ENCODE measurements around the gene NLRP14. TPM values are rescaled to one million over a fixed set of nuclear protein-coding genes. Genes with fewer than 3 reads are reported as not detected.

Gene NLRP14
- total and polyA plus RNA-seq, 2 donors (not counting 3 experiments of a cell fraction or from before 2014, with no cell fraction given), result 0.24 to 0.26 TPM

DNA sequence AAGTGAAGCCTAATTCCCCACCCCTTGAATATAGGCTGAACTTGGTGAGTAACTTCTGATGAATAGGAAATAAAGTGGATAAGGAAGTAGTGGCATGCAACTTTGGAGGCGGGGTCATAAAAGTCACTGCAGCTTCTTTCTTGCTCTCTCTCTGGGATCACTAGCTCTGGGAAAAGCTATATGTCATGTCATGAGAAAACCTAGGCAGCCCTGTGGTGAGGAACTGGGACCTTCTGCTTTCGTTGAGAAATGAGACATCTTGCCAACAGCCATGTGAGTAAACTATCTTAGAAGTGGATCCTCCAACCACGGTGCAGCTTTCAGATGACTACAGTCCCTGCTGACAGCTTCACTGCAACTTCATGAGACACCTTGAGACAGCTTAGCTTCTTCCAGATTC lies 15.8 kb upstream of the NLRP14 start:
- H3K4me3 ChIP-seq (replicated peaks in 1 of 3; ENCODE audit: insufficient read depth in 1 of 3, low read depth in 1 of 3, low read length in 3 of 3), result no peak overlapping the region
- intact Hi-C loops (cut with micrococcal nuclease) (loop anchor here (1.0 kb wide), 1 partner anchor 16 kb away; the partner anchor contains the start of genes NLRP14 and ZNF214), dilution Hi-C loops (cut with MboI; ENCODE audit: extremely low pct_ligation_motif_present, low sequenced_read_pairs) (no loop called here)
- peak; percentile 32 for TF ChIP-seq GATA2 (IDR thresholded peaks at IDR 0.05; ENCODE audit: insufficient read depth, insufficient read length, low read depth, low read length)
- peak; percentile 13 for TF ChIP-seq FOS (IDR thresholded peaks at IDR 0.05; ENCODE audit: borderline replicate concordance, insufficient read depth, low read length)
- TF ChIP-seq JUN (IDR thresholded peaks at IDR 0.05; ENCODE audit: borderline replicate concordance, insufficient read depth, insufficient read length, low read depth), result no peak
- no peaks in the 10 kb centered on the region for H3K27me3 ChIP-seq (ENCODE audit: control insufficient read depth in 2 of 2, insufficient read depth in 2 of 2, low read length in 2 of 2)
- no peak overlapping the region for H3K9ac ChIP-seq (replicated peaks; ENCODE audit: extremely low read depth, insufficient read depth, low read length)
- peak overlapping the region; percentile 76 for H3K4me2 ChIP-seq (ENCODE audit: insufficient read depth, low read length)
- FAIRE-seq (no peak), DNase-seq (ENCODE audit: low read depth, low spot score) (peak; percentile 57)
- H3K9me1 ChIP-seq (replicated peaks; ENCODE audit: control insufficient read depth, extremely low read depth, insufficient read depth, low read length), result no peaks in the 10 kb centered on the region
- ChIA-PET POLR2A (no interaction called here), CTCF (interaction anchor here (1.0 to 2.1 kb wide), 3 partner anchors 11 to 192 kb away, joined by 3 to 8 read pairs (median 4); no protein-coding TSS in a partner anchor)
- H2AFZ ChIP-seq (ENCODE audit: low read depth, low read length), result peak overlapping the region; percentile 81
- no peaks in the 10 kb centered on the region for H4K20me1 ChIP-seq (replicated peaks; ENCODE audit: control insufficient read depth, extremely low read depth, insufficient read depth, low read length)
- no peaks in the 10 kb centered on the region for H3K79me2 ChIP-seq (ENCODE audit: control insufficient read depth, insufficient read depth, low read length)
- no TSS peak for BruUV-seq (replicated peaks)
- peaks cover 21% of the 10 kb centered on the region for H3K4me1 ChIP-seq (ENCODE audit: control insufficient read depth, extremely low read depth, insufficient read depth, low read length)
- H3K27ac ChIP-seq (ENCODE audit: insufficient read depth, low read depth, low read length), result peak overlapping the region; percentile 20
- H3K9me3 ChIP-seq (replicated peaks; ENCODE audit: control insufficient read depth, insufficient read depth, low read length), result no peaks in the 10 kb centered on the region
- no peaks in the 10 kb centered on the region for H3K36me3 ChIP-seq (ENCODE audit: control insufficient read depth in 2 of 2, extremely low read depth in 1 of 2, insufficient read depth in 2 of 2, low read length in 2 of 2)

DNA sequence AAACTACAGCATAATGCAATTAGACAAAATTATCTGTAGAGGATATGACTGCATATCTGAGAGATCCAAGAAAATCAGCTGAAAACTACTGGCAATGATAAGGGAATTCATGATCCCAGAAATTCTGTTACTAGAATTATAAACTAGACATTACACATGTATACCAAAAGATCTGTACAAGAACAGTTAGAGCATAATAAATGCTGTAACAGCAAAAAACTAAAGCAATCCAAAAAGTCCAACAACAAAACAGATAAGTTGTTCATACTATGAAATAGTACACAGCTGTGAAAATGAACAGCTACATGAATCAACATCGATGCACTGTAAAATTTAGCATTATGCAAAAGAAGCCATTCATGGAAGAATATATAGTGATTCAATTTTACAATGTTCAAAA lies 6.2 kb upstream of the NLRP14 start:
- Histone ChIP-seq H3K36me3 (ENCODE audit: control insufficient read depth in 2 of 2, extremely low read depth in 1 of 2, insufficient read depth in 2 of 2, low read length in 2 of 2) (no peaks in the 10 kb centered on the region), H3K4me1 (ENCODE audit: control insufficient read depth, extremely low read depth, insufficient read depth, low read length) (no peaks in the 10 kb centered on the region), H3K4me3 (replicated peaks in 1 of 3; ENCODE audit: insufficient read depth in 1 of 3, low read depth in 1 of 3, low read length in 3 of 3) (no peak overlapping the region), H2AFZ (ENCODE audit: low read depth, low read length) (no peak overlapping the region), H3K9me3 (replicated peaks; ENCODE audit: control insufficient read depth, insufficient read depth, low read length) (no peaks in the 10 kb centered on the region), H4K20me1 (replicated peaks; ENCODE audit: control insufficient read depth, extremely low read depth, insufficient read depth, low read length) (no peaks in the 10 kb centered on the region), H3K9ac (replicated peaks; ENCODE audit: extremely low read depth, insufficient read depth, low read length) (no peak overlapping the region), H3K79me2 (ENCODE audit: control insufficient read depth, insufficient read depth, low read length) (no peaks in the 10 kb centered on the region), H3K4me2 (ENCODE audit: insufficient read depth, low read length) (no peak overlapping the region), H3K27ac (ENCODE audit: insufficient read depth, low read depth, low read length) (no peak overlapping the region), H3K27me3 (ENCODE audit: control insufficient read depth in 2 of 2, insufficient read depth in 2 of 2, low read length in 2 of 2) (no peaks in the 10 kb centered on the region), H3K9me1 (replicated peaks; ENCODE audit: control insufficient read depth, extremely low read depth, insufficient read depth, low read length) (no peaks in the 10 kb centered on the region)
- no peak for FAIRE-seq
- TF ChIP-seq GATA2 (IDR thresholded peaks at IDR 0.05; ENCODE audit: insufficient read depth, insufficient read length, low read depth, low read length) (no peak), MYC (IDR thresholded peaks at IDR 0.05; ENCODE audit: low read depth, low read length) (no peak), EZH2 (IDR thresholded peaks at IDR 0.05; ENCODE audit: borderline replicate concordance, low read depth, low read length, severe bottlenecking) (no peak), JUN (IDR thresholded peaks at IDR 0.05; ENCODE audit: borderline replicate concordance, insufficient read depth, insufficient read length, low read depth) (no peak), POLR2A (IDR thresholded peaks at IDR 0.05; ENCODE audit: low read depth, low read length) (no peak), FOS (IDR thresholded peaks at IDR 0.05; ENCODE audit: borderline replicate concordance, insufficient read depth, low read length) (no peak), POLR2AphosphoS5 (IDR thresholded peaks at IDR 0.05; ENCODE audit: insufficient read depth, low read depth, low read length) (no peak)
- TF ChIP-seq, protein P1, sequence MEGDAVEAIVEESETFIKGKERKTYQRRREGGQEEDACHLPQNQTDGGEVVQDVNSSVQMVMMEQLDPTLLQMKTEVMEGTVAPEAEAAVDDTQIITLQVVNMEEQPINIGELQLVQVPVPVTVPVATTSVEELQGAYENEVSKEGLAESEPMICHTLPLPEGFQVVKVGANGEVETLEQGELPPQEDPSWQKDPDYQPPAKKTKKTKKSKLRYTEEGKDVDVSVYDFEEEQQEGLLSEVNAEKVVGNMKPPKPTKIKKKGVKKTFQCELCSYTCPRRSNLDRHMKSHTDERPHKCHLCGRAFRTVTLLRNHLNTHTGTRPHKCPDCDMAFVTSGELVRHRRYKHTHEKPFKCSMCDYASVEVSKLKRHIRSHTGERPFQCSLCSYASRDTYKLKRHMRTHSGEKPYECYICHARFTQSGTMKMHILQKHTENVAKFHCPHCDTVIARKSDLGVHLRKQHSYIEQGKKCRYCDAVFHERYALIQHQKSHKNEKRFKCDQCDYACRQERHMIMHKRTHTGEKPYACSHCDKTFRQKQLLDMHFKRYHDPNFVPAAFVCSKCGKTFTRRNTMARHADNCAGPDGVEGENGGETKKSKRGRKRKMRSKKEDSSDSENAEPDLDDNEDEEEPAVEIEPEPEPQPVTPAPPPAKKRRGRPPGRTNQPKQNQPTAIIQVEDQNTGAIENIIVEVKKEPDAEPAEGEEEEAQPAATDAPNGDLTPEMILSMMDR (IDR thresholded peaks at IDR 0.05; ENCODE audit: extremely low read depth in 1 of 2, insufficient read depth in 1 of 2, low read depth in 1 of 2, low read length in 2 of 2), result no peak
- TF ChIP-seq, protein P2, sequence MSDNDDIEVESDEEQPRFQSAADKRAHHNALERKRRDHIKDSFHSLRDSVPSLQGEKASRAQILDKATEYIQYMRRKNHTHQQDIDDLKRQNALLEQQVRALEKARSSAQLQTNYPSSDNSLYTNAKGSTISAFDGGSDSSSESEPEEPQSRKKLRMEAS (IDR thresholded peaks at IDR 0.05; ENCODE audit: insufficient read depth, insufficient read length), result no peak
- POLR2A ChIA-PET, result no interaction called here
- intact Hi-C loops (cut with micrococcal nuclease) (no loop called here), dilution Hi-C loops (cut with MboI; ENCODE audit: extremely low pct_ligation_motif_present, low sequenced_read_pairs) (no loop called here)
- BruUV-seq (replicated peaks), result no TSS peak
- DNase-seq (ENCODE audit: low read depth, low spot score), result no peak
- CTCF ChIA-PET, result interaction anchor here (0.9 kb wide), 1 partner anchor 31 kb away, joined by 3 read pairs; no protein-coding TSS in a partner anchor
